Measurements from ENCODE around the gene RAD9A.
A peak's percentile ranks its signal among the peaks of the same experiment; 100 is the strongest.

The RAD9A gene

DNA sequence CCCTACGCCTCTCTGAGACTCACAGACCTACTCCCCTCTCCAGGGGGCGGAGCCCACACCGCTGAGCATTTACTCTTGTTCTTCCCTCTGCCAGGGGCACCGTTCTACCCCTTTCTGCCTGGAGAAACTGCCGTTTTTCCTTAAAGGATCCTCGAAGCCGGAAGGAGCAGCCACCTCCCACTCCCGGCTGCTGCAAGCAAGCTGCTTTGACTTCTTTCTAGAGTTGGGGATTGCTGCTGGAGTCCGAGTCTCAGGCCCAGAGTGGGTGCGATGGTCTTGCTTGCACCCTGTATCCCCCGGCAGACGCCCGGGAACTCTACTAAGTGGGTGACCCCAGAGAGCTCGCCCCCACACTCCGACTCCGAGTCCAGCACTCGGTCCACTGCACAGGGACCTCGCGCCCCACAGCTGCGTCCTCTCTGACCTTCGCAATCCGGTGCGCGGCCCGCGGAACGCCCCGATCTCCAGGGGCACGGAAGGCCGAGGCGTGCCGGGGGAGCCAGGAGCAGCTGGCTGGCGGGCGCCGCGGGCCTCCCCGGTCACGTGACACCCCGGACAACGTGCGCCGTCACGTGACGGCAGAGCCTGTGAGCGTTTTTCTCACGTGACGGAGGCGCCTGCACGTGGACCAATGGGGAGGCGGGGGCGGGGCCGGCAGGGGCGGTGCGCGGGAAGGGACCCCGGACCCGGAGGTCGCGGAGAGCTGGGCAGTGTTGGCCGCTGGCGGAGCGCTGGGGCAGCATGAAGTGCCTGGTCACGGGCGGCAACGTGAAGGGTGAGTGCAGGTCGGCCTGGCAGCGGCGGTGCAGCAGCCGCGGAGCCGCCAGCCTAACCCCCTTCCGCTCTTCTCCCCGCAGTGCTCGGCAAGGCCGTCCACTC is at the start of gene RAD9A:
RAD9A (plus strand) TSS at position 683 of the 879 bp plus-strand sequence; CDS start at position 742, 59 bp downstream.
- H3K27me3 Mint-ChIP-seq = no peaks in the 10 kb centered on the region
- DNase-seq (peak; percentile 86 to 92), ATAC-seq (peak; percentile 72)
- peak within 1 kb of the TSS; percentile 85 to 93 for H3K27ac Mint-ChIP-seq
- H3K9me3 Mint-ChIP-seq = no peaks in the 10 kb centered on the region
- H3K4me1 Mint-ChIP-seq = peaks cover 54% of the 10 kb centered on the region
- peak within 1 kb of the TSS; percentile 94 to 95 for H3K4me3 Mint-ChIP-seq

DNA sequence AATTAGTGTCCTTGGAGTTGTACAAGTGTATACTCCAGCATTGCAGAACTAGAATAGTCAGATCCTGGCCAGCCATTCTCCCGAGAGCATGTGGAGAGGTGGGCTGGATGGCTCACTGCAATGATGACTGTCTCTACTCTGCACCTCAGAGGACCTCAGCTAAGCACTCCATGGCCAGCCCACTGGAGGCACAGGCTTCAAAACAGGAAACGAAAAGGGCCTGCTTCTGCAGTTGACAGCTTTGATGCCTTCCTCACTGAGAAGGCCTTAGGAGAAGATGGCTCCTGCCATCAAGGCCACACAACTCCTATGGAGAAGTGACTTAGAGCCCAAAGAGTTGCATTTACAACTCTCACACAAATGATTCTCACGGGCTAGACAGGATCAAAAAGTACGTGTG is 47.5 kb upstream of the RAD9A start:
- ATAC-seq (peak; percentile 56), DNase-seq (peak in 1 of 2 donors; percentile 30)
- no peaks in the 10 kb centered on the region for H3K27me3 Mint-ChIP-seq
- H3K27ac Mint-ChIP-seq = peak overlapping the region; percentile 97
- peaks cover 46% of the 10 kb centered on the region for H3K4me1 Mint-ChIP-seq
- peak overlapping the region; percentile 55 to 63 for H3K4me3 Mint-ChIP-seq
- H3K9me3 Mint-ChIP-seq = no peaks in the 10 kb centered on the region

DNA sequence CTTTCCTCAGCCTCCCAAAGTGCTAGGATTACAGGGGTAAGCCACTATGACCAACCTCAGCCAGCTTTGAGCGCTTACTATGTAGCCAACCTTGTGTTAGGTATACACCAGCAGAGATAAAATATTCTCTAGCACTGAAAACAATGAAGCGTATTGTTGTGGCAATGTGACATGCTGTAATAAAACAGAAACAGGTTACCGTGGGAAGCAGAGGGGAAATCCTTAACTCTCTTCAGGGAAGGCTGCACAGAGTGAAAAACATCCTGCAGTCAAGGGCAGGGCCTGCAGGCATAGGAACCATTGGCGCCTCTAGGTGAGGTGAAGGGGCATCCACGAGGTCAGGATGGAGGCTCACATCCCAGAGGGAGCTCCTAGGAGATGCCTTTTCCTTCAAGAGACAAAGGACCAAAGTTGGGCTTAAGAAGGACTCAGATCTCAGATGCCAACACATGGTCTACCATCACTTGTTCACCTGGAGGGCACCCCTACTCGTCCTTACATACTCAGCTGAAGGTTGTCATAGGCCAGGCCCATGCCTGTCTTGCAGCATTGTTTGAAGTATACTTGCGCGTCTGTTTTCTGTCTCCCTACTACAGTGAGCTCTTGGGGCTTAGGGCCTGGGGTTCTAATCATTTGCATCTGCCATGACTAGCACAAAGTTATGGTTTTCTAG is 46.4 kb upstream of the RAD9A start:
- Mint-ChIP-seq H3K27me3 (no peaks in the 10 kb centered on the region), H3K4me3 (peak overlapping the region; percentile 47 to 49), H3K27ac (peak overlapping the region; percentile 91 to 97), H3K4me1 (peaks cover 56% of the 10 kb centered on the region), H3K9me3 (no peaks in the 10 kb centered on the region)
- ATAC-seq (peak; percentile 76), DNase-seq (peak in 1 of 2 donors; percentile 28)

DNA sequence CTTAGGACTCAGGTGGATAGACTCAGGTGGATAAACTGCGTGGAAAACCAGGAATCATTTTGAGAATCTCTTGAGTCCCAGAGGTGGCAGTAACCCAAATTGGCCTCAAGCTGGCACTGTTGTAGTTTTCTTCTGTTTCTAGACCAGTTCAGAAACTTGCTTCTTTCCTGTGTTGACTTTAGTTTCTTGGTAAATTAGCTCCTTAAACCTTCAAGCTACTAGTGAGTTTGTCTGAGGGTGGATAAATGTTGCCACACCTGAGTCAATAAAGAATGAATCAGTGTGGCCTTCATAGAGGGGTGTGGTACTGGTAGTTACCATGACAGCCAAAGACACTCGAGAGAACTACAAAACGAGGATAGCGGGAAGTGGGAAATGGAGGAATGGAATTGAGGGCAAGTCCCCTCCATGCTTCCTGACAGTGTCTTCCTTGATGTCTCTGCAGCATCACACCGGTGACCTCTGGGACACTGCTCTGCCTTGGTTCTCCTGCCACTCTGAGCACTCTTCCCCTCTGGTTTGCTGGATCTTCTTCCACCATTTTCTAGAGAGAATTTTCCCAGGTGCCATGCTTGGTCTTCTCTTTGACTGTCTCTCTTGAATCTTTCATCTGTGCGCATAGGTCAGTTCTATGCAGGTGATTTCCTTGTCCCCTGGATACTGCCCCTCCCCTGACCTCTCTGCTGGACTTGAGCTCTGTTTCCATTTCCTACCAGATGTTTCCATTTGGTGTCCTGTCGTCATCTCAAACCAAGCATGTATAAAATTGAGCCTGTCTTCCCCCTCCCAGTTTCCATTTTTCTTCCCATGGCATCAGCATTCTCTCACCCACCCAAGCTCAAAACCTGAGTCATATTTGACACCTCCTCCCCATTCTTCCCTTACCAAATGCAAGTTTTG is 45.6 kb upstream of the RAD9A start:
- Mint-ChIP-seq H3K4me3 (peak overlapping the region; percentile 17 to 47), H3K27me3 (no peaks in the 10 kb centered on the region), H3K9me3 (no peaks in the 10 kb centered on the region), H3K27ac (peak overlapping the region; percentile 91), H3K4me1 (peaks cover 60% of the 10 kb centered on the region)
- peak; percentile 82 for ATAC-seq
- DNase-seq = no peak

DNA sequence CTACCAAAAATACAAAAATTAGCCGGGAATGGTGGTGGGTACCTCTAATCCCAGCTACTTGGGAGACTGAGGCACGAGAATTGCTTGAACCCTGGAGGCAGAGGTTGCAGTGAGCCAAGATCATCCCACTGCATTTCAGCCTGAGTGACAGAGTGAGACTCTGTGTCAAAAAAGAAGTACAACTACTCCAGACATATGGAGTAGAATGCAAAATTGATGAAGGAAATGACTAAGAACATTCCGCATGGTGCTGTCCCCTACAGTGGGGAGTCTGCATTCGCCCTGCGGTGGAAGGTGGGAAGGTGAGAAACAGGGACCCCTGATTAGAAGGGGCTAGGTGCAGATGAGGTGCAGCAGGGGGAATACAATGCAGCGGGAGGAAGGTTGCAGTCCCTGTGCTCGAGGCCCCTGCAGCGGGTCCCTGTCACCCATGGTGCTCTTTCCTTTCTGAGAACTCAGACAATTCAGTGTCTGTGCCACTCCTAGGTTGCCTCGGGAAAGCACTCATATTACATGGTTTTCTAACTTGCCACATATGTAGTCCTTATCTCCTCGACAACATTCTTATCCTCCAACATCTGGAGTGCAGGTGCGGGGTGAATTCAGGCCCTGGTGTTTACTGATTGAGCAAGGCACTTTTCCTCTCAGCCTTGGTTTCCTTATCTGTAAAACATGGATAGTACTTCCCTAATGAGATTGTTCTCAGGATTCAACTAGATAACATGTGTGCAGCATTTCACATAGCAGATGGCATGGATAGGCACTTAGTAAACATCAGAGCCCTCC is 43.6 kb upstream of the RAD9A start:
- Mint-ChIP-seq H3K4me3 (no peak overlapping the region), H3K4me1 (peaks cover 75% of the 10 kb centered on the region), H3K9me3 (no peaks in the 10 kb centered on the region), H3K27me3 (no peaks in the 10 kb centered on the region), H3K27ac (no peak overlapping the region)
- no peak for DNase-seq
- no peak for ATAC-seq

DNA sequence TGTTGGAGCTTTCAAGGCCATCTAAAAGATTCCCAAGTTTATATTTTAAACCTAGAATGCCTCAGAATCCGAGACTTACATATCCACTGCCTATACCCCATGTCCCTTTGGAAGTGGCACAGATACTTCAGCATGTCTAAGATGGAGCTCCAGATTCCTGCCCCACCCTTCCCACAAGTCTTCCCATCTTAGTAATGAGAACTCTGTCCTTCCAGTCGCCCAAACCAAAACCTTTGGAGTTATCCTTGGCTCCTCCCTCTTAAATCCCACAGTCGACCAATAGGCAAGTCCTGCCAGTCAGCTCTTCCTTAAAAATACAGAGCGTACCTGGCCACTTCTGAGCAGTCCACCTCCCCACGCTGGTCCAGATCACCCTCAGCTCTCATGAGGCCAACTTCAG is 42.8 kb upstream of the RAD9A start:
- no peak overlapping the region for H3K27ac Mint-ChIP-seq

DNA sequence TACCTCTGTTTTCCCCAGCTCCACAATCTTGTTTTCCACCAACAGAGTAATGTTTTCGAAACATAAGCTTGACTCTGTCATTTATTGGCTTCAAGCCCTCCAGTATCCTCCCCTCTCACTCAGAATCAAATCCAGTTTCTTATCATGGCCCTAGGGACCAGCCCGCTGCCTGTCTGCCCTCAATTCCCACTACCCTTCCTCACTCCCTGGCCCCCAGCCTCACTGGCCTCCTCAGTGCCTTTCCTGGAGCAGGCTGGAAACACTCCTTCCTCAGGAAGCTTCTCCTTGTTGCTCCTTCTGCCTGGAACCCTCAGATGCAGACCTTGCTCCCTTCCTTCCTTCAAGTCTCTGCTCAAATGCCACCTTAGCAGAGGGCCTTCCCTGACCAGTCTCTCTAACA is 42.3 kb upstream of the RAD9A start:
- H3K9me3 Mint-ChIP-seq = no peaks in the 10 kb centered on the region
- H3K4me3 Mint-ChIP-seq = no peak overlapping the region
- DNase-seq (no peak), ATAC-seq (no peak)
- no peaks in the 10 kb centered on the region for H3K27me3 Mint-ChIP-seq
- peak overlapping the region in 1 of 2 donors; percentile 32 for H3K27ac Mint-ChIP-seq
- peaks cover 78% of the 10 kb centered on the region for H3K4me1 Mint-ChIP-seq

More for the DNA sequence above, 42.8 kb upstream of the RAD9A start:
- ATAC-seq (no peak), DNase-seq (no peak)
- H3K4me1 Mint-ChIP-seq = peaks cover 78% of the 10 kb centered on the region
- H3K4me3 Mint-ChIP-seq = no peak overlapping the region
- H3K9me3 Mint-ChIP-seq = no peaks in the 10 kb centered on the region
- no peaks in the 10 kb centered on the region for H3K27me3 Mint-ChIP-seq

DNA sequence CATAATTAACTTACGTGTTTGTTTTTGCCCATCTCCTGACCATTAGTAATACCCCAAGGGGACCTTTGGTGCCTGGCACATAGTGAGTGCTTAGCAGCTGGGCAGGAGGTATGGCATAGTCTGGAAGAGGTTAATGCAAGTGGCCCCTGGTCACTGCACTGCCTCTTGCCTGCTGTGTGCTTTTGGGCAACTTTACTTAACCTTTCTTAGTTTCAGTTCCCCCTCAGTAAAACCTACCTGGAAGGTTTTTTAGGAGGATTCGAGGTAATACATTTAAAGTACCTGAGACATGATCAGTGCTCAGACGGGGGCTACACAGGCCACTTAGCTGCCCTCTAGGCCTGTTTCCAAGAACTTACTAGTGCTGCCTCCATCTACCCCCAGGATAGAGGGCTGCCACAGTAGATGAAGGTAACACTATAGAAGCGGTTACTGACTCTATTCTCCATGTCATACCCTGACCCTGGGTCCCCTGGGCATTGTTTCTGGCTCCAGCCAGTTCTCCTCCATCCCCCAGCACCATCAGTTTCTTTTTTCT is 41.8 kb upstream of the RAD9A start:
- ATAC-seq (no peak), DNase-seq (no peak)
- Mint-ChIP-seq H3K9me3 (no peaks in the 10 kb centered on the region), H3K27ac (no peak overlapping the region), H3K4me3 (no peak overlapping the region), H3K4me1 (peaks cover 78% of the 10 kb centered on the region), H3K27me3 (no peaks in the 10 kb centered on the region)

DNA sequence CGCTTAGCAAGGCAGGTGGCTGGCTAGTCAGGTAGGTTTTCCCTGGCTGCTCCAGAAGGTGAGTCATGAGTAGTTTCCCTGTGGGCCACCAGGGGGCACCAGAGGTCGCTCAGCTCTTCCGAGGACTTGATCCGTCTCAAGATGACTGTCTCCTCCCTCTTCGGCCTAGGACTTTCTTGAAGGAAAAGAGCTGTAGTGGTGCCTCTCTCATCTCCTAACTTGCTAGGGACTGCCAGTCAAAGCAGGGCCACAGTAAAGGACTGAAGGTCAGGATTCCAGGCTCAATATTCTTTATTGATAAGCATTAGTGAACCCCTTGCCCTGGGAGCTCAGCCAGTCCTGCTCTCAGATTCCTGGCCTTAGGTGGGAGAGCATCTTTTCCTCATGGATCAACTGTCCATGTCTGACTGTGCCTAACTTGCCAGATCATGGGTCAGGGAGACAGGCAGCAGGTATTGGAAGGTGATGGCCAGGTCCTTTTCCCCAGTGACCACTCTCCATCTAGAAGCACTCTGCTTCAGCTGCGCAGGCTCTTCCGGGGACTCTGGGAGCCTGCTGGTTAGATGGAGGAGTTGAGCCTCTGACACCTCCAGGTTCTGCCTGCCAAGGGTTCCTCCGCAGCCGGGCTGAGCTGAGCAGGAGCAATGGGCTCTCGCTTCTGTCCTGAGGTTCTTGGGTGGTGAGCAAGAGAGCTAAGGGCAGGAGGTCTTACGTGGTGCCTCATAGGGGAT is 40.3 kb upstream of the RAD9A start:
- Mint-ChIP-seq H3K9me3 (no peaks in the 10 kb centered on the region), H3K27ac (peak overlapping the region in 1 of 2 donors; percentile 57), H3K4me3 (peak overlapping the region; percentile 35 to 51), H3K4me1 (peaks cover 76% of the 10 kb centered on the region), H3K27me3 (no peaks in the 10 kb centered on the region)
- no peak for ATAC-seq
- peak in 1 of 2 donors; percentile 59 for DNase-seq

DNA sequence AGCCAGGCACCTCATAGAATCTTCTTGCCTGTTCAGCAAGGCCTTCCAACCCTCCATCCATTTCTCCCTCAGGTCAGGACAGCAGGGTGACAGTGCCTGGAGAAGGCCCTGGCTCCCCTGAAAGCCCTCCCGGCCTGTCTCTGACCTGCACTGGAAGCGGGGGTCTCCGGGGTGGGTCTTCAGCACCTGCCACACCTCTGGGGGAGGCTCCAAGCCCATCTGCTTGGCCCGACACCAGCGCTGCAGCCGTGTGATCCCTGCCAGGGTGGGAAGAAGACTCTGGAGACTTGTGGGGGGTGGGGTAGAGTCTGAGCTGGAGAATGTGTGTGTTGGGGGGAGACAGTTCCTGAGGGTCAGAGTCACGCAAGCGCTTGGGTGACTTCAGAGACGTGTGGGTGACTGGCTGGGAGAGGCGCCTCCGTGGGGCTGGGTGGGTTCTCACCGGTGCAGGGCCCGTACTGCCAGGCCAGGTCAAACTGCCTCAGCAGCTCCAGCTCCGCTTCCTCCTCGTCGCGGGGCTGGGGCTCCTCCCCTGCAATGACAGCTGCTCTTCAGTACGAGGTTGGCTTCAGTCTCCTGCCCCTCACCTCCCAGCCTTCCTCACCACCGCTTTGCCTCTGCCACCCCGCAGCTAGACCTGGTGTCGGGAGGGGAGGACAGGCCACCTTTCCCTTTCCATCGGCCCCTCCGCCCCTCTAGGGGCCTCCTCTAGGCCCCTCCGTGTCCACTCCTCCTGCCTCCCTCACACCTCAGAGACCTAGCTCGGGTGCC is 39.1 kb upstream of the RAD9A start:
- DNase-seq = no peak
- H3K4me3 Mint-ChIP-seq = peak overlapping the region; percentile 86 to 97
- H3K27me3 Mint-ChIP-seq = no peaks in the 10 kb centered on the region
- peak; percentile 65 for ATAC-seq
- H3K27ac Mint-ChIP-seq = peak overlapping the region; percentile 93 to 99
- H3K9me3 Mint-ChIP-seq = no peaks in the 10 kb centered on the region
- H3K4me1 Mint-ChIP-seq = peaks cover 77% of the 10 kb centered on the region

DNA sequence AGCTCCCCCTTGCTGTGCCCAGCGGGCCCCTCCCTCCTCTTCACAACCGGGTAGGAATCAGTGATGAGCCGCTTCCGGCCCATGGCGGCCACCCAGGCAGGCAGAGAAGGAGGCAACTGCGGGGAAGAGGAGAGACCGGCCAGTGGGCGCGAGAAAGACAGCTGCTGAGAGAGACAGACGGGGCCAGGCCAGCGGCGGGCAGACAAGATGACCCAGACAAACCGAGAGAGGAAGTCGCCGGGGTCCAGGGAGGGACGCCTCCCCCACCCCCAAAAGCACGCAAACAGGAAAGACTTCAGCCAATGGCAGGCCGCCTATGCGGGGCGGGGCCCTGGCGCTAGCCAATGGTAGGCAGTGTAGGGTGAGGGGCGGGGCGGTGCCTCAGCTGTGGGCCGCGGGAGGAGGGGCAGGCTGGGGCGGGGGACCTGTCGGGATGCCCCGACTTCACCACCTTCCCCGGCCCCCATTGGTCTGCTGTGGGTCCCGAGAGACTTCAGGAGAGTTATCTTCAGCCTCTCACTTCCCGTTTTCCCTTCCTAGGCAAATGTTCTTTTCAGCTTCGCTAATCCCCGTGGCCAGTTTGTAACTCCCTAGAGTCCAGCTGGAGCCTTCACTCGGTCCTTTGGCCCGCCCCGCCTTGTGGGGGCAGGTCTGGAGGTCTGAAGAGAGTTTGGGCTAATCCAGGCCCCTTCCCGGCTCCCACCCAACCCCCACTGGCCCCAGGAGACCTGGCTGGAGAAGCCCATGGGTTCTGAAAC is 38.3 kb upstream of the RAD9A start, which contains the start of gene POLD4:
POLD4 (minus strand) TSS at position 230 of the 758 bp plus-strand sequence; CDS start at position 83, 147 bp downstream.
- Mint-ChIP-seq H3K4me3 (peak within 1 kb of the TSS; percentile 86 to 97), H3K9me3 (no peaks in the 10 kb centered on the region), H3K27ac (peak within 1 kb of the TSS; percentile 93 to 99), H3K27me3 (no peaks in the 10 kb centered on the region), H3K4me1 (peaks cover 70% of the 10 kb centered on the region)
- ATAC-seq (peak; percentile 94), DNase-seq (peak; percentile 90 to 95)

DNA sequence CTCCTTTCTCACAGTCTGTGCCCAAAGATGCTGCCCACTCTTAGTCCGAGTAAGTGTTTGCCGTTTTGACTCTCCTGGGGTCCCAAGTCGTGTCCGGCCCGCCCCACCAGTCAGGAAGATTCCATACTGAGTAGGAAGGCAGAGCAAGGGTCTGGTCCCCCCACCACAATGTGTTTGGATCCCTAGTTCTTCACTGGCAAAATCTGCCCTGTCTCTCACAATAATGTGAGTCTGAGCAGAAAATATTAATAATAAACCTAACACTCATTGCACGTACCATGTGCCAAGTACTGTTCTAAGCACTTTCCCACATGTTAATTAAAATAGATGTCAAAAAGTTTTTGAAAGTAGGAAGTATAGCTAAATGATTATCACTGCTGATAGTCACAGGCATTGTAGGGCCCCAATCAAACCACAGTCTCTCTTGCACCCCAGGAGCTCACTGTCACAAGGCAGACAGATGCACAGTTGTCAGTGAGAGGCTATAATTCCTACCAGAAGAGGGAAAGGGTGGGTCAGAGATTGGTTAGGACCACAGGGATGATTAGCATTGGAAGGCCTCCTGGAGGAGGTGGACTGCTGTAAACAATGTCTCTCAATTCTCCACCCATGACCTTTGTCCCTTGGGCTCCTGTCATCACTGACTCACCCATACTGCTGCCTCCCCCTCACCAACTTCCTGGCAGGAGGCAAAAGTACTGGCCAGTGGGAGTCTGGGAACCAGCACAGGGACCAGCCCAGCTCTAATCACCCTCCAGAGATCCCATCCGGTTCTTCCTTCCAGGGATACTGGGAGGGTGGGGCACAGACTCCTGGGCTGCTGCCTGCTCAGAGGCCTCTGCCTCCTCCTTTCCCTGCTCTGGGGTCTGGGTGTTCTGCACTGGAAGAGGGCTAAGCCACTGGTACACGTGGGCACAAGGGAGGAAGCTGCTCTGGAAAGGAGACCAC is 37.4 kb upstream of the RAD9A start:
- Mint-ChIP-seq H3K4me1 (peaks cover 62% of the 10 kb centered on the region), H3K9me3 (no peaks in the 10 kb centered on the region), H3K27ac (peak overlapping the region; percentile 72 to 75), H3K27me3 (no peaks in the 10 kb centered on the region), H3K4me3 (peak overlapping the region; percentile 86 to 97)
- no peak for DNase-seq
- ATAC-seq = no peak

All from stimulated activated naive CD8-positive, alpha-beta T cell treated with anti-CD3 and anti-CD28 coated beads, Interleukin-15, amount 100 ng/mL, for 72 hours (primary cell).